HepG2 (cell line): ENCODE measurements around the gene CCT3. TPM values are rescaled to one million over a fixed set of nuclear protein-coding genes. Genes with fewer than 3 reads are reported as not detected.

Experiments used
- CC2D1A ChIP-seq: sonication (generic); formaldehyde crosslinking; IDR thresholded peaks from 2 replicates; pipeline ENCODE4 v1.8.1; 2023; ENCODE audit warnings: mild to moderate bottlenecking, missing genetic modification reagents
- FOXP1 ChIP-seq, 2 experiments: fragments of 450-650 bp in 1 of 2; IDR thresholded peaks; 2 replicates each; pipeline ENCODE4 v1.6.1; 2017 to 2018; ENCODE audit warnings: antibody characterized with exemption in 1 of 2
- HNF1B ChIP-seq: sonication (generic); formaldehyde crosslinking; IDR thresholded peaks from 2 replicates; pipeline ENCODE4 v1.5.1; 2020; ENCODE audit warnings: mild to moderate bottlenecking, moderate library complexity, missing genetic modification reagents
- IKZF5 ChIP-seq: IDR thresholded peaks from 2 replicates; pipeline ENCODE4 v1.6.1; 2018; ENCODE audit warnings: missing genetic modification reagents, mild to moderate bottlenecking, missing compliant biosample characterization
- KMT2A ChIP-seq: sonication (generic); formaldehyde crosslinking; IDR thresholded peaks from 2 replicates; pipeline ENCODE4 v1.4.0; 2020; ENCODE audit warnings: missing genetic modification reagents
- MED13 ChIP-seq: sonication (generic); formaldehyde crosslinking; IDR thresholded peaks from 2 replicates; pipeline ENCODE4 v1.5.0; 2020; ENCODE audit warnings: missing genetic modification reagents
- MTA1 ChIP-seq: sonication (generic); formaldehyde crosslinking; IDR thresholded peaks from 2 replicates; pipeline ENCODE4 v1.4.0; 2020; ENCODE audit warnings: missing genetic modification reagents, mild to moderate bottlenecking, borderline replicate concordance
- MYNN ChIP-seq: sonication (generic); formaldehyde crosslinking; IDR thresholded peaks from 2 replicates; pipeline ENCODE4 v1.4.0; 2020; ENCODE audit warnings: mild to moderate bottlenecking, low read depth, missing genetic modification reagents
- NR2F2 ChIP-seq: IDR thresholded peaks from 2 replicates; pipeline ENCODE4 v1.6.1; 2012; ENCODE audit warnings: low read depth, inconsistent platforms, borderline replicate concordance
- PHF8 ChIP-seq: sonication (generic); formaldehyde crosslinking; IDR thresholded peaks from 2 replicates; pipeline ENCODE4 v1.5.0; 2020; ENCODE audit warnings: missing genetic modification reagents
- RBM22 ChIP-seq: fragments of 200-400 bp; formaldehyde crosslinking; optimal IDR thresholded peaks from 2 replicates; pipeline ENCODE3; 2017; ENCODE audit warnings: mild to moderate bottlenecking, low read length, moderate library complexity
- STAT6 ChIP-seq: sonication (generic); formaldehyde crosslinking; IDR thresholded peaks from 2 replicates; pipeline ENCODE4 v1.4.0; 2020; ENCODE audit warnings: missing genetic modification reagents, mild to moderate bottlenecking, borderline replicate concordance
- TBL1XR1 ChIP-seq: fragments of 150-350 bp; IDR thresholded peaks from 2 replicates; pipeline ENCODE4 v1.6.1; 2014; ENCODE audit warnings: borderline replicate concordance, low read length; ENCODE audit not compliant: partially characterized antibody
- TMF1 ChIP-seq: sonication (generic); formaldehyde crosslinking; IDR thresholded peaks from 2 replicates; pipeline ENCODE4 v1.8.1; 2022; ENCODE audit warnings: low read depth, missing genetic modification reagents
- XRCC5 ChIP-seq: fragments of 200-400 bp; formaldehyde crosslinking; optimal IDR thresholded peaks from 2 replicates; pipeline ENCODE3; 2017; ENCODE audit warnings: mild to moderate bottlenecking, low read length
- ZBED4 ChIP-seq: sonication (generic); formaldehyde crosslinking; IDR thresholded peaks from 2 replicates; pipeline ENCODE4 v1.4.0; 2020; ENCODE audit warnings: missing genetic modification reagents, borderline replicate concordance
- ZMYM4 ChIP-seq: sonication (generic); formaldehyde crosslinking; IDR thresholded peaks from 2 replicates; pipeline ENCODE4 v1.8.1; 2023; ENCODE audit warnings: mild to moderate bottlenecking, missing genetic modification reagents
- ZNF343 ChIP-seq: sonication (generic); formaldehyde crosslinking; IDR thresholded peaks from 2 replicates; pipeline ENCODE4 v1.4.0; 2020; ENCODE audit warnings: mild to moderate bottlenecking, missing genetic modification reagents
- ZNF44 ChIP-seq: sonication (generic); formaldehyde crosslinking; IDR thresholded peaks from 2 replicates; pipeline ENCODE4 v1.5.1; 2020; ENCODE audit warnings: mild to moderate bottlenecking, missing genetic modification reagents
- ZNF670 ChIP-seq: sonication (generic); formaldehyde crosslinking; IDR thresholded peaks from 2 replicates; pipeline ENCODE4 v1.8.0; 2022; ENCODE audit warnings: mild to moderate bottlenecking, missing genetic modification reagents, borderline replicate concordance
- polyA plus RNA-seq, 8 experiments: library from polyadenylated mRNA; depleted of rRNA in 3 of 8; stranded (reverse) in 7 of 8; unstranded in 1 of 8; fragments of >200 nt; fragmentation: Illumina TruSeq in 4 of 8; extraction: Trizol in 4 of 8; gene quantifications; 2 replicates each; pipeline versions ENCODE4 v1.2.1 to v1.2.3, GENCODE V29; 2011 to 2016; ENCODE audit warnings: low read depth in 4 of 8, missing spikeins in 1 of 8, mixed read lengths in 1 of 8; ENCODE audit not compliant: insufficient read depth in 1 of 8
- total RNA-seq, 5 experiments: library from RNA; depleted of rRNA; stranded (reverse); fragments of >200 nt; fragmentation: Illumina TruSeq; extraction: Trizol; gene quantifications; 2 replicates each; pipeline ENCODE4 v1.2.3, GENCODE V29; 2016; ENCODE audit warnings: low read depth in 1 of 5

CCT3 gene
- total and polyA plus RNA-seq, 2 of the 13 experiments (the other 11 are each of a cell fraction or from before 2014, with no cell fraction given): 319 to 615 TPM

GRCh38 chr1:156371553-156372264, 33.6 kb upstream of the CCT3 start (continued):
- TF ChIP-seq MTA1 (CRISPR knock-in tag): peak; percentile 98
- peak; percentile 58; the same call in 1 of the 2 replicates for TF ChIP-seq ZBED4 (CRISPR knock-in tag)
- peak; percentile 89 for TF ChIP-seq STAT6
- TF ChIP-seq MED13 (CRISPR knock-in tag): peak; percentile 89
- TF ChIP-seq MYNN (CRISPR knock-in tag): no peak
- TF ChIP-seq XRCC5: peak; percentile 82
- TF ChIP-seq RBM22: peak; percentile 84
- TF ChIP-seq ZNF44 (CRISPR knock-in tag): no peak
- peak; percentile 68 for TF ChIP-seq TBL1XR1
- 0 out of 2 replicates have a peak, but pooled peaks have one; percentile 18 for TF ChIP-seq TMF1 (CRISPR knock-in tag)
- TF ChIP-seq ZMYM4 (CRISPR knock-in tag): peak; percentile 73
- 0 out of 2 replicates have a peak, but pooled peaks have one; percentile 24 for TF ChIP-seq ZNF343 (CRISPR knock-in tag)
- TF ChIP-seq ZNF670 (CRISPR knock-in tag): peak; percentile 29; the same call in 1 of the 2 replicates
- peak; percentile 96 for TF ChIP-seq IKZF5 (CRISPR knock-in tag)
- TF ChIP-seq NR2F2: peak; percentile 97
- peak; percentile 52 for TF ChIP-seq PHF8 (CRISPR knock-in tag)
- TF ChIP-seq HNF1B (CRISPR knock-in tag): peak; percentile 83
- no peak for TF ChIP-seq CC2D1A (CRISPR knock-in tag)
- peak; percentile 49; the same call in 1 of the 2 replicates for TF ChIP-seq KMT2A
- 0 out of 2 replicates have a peak, but pooled peaks have one; percentile 35 for TF ChIP-seq FOXP1 (IDR thresholded peaks at IDR 0.05)
- peak; percentile 91 for TF ChIP-seq FOXP1 (CRISPR knock-in tag; IDR thresholded peaks at IDR 0.05)
